Peyer's patch (tissue), 4 donors: Measurements from ENCODE around the gene ARHGAP26. TPM values are rescaled to one million over a fixed set of nuclear protein-coding genes. Genes with fewer than 3 reads are reported as not detected.

Experiments used
- DNase-seq, 3 donors: peaks; one replicate each; pipeline ENCODE4 v3.0.0-alpha.2; 2017 to 2019
- H3K27ac ChIP-seq, 4 donors: fragments of 200-600 bp; sonication (generic); one replicate each; pipeline ENCODE4 v1.5.1; 2016 to 2019
- H3K27me3 ChIP-seq, 2 donors: fragments of 200-600 bp; sonication (generic); one replicate each; pipeline ENCODE4 v1.5.1; 2019
- H3K36me3 ChIP-seq, 3 donors: fragments of 200-600 bp; sonication (generic); one replicate each; pipeline ENCODE4 v1.5.1; 2016 to 2019
- H3K4me1 ChIP-seq, 4 donors: fragments of 200-600 bp; sonication (generic); one replicate each; pipeline ENCODE4 v1.5.1; 2016 to 2019
- H3K4me3 ChIP-seq, 4 donors: fragments of 200-600 bp; sonication (generic); 1 replicate in 3 of 4; 2 replicates in 1 of 4; pipeline ENCODE4 v1.5.1; 2016 to 2019; ENCODE audit warnings: mild to moderate bottlenecking in 1 of 4
- H3K9me3 ChIP-seq, 4 donors: fragments of 200-600 bp; sonication (generic); one replicate each; pipeline ENCODE4 v1.5.1; 2016 to 2019; ENCODE audit warnings: mild to moderate bottlenecking in 1 of 4
- POLR2A ChIP-seq, 2 donors: fragments of 450-650 bp; IDR thresholded peaks; one replicate each; pipeline ENCODE4 v1.5.1; 2017; ENCODE audit warnings: antibody characterized with exemption in 2 of 2, mild to moderate bottlenecking in 2 of 2, moderate library complexity in 2 of 2
- total RNA-seq, 4 donors: library from RNA; depleted of rRNA; stranded (reverse); fragments of >200 nt; gene quantifications; one replicate each; pipeline ENCODE4 v1.1.0, GENCODE V29; 2016
- TF ChIP-seq, protein P1 (sequence below), 6 experiments: fragments of 450-650 bp in 4 of 6; fragments of 200-600 bp in 2 of 6; sonication (generic) in 1 of 6; IDR thresholded peaks; one replicate each; pipeline ENCODE4 v1.5.1; 2017 to 2019; ENCODE audit warnings: antibody characterized with exemption in 6 of 6, mild to moderate bottlenecking in 3 of 6, moderate library complexity in 1 of 6

ARHGAP26 gene
- total RNA-seq, 4 donors from 2014 or later, result 60.1 to 180 (median 126) TPM

DNA sequence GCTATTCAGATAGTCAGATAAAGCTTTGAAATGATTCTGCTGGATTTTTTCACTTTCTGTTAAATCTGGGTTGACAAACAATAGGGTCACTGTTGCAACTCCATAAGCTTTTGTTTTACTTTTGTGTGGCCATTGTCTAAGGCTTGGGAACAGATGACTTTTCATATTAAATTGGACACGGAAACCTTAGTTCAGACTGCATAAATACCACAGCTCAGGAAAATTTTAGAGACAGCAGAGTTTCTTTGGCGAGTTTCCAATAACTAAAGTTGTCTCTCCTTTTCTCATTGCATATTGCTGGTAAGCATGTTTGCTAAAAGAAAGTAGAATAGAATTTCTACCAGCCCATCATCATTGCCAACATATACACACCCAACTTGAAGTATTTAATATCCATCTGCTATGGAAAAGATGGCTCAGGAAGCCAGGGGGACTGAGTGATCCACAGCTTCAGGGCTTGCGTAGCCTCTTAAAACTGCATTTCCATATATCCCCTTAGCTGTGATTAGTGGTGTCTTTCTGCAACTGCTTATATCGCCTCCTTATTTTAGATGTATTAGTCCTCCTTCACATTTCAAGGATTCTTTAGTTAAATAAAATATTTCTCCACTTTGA, 168.2 kb downstream of the ARHGAP26 start:
- DNase-seq, result no peak
- no peaks in the 10 kb centered on the region for H3K27me3 ChIP-seq
- H3K4me1 ChIP-seq, result peaks cover 0 to 2% (median 0%) of the 10 kb centered on the region in 4 donors
- H3K4me3 ChIP-seq, result no peak overlapping the region
- TF ChIP-seq POLR2A (IDR thresholded peaks at IDR 0.05), result no peak
- TF ChIP-seq, protein P1, sequence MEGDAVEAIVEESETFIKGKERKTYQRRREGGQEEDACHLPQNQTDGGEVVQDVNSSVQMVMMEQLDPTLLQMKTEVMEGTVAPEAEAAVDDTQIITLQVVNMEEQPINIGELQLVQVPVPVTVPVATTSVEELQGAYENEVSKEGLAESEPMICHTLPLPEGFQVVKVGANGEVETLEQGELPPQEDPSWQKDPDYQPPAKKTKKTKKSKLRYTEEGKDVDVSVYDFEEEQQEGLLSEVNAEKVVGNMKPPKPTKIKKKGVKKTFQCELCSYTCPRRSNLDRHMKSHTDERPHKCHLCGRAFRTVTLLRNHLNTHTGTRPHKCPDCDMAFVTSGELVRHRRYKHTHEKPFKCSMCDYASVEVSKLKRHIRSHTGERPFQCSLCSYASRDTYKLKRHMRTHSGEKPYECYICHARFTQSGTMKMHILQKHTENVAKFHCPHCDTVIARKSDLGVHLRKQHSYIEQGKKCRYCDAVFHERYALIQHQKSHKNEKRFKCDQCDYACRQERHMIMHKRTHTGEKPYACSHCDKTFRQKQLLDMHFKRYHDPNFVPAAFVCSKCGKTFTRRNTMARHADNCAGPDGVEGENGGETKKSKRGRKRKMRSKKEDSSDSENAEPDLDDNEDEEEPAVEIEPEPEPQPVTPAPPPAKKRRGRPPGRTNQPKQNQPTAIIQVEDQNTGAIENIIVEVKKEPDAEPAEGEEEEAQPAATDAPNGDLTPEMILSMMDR (IDR thresholded peaks at IDR 0.05), result no peak
- H3K9me3 ChIP-seq, result no peaks in the 10 kb centered on the region
- H3K27ac ChIP-seq, result no peak overlapping the region
- H3K36me3 ChIP-seq, result peaks cover 0 to 5% (median 0%) of the 10 kb centered on the region in 3 donors

GRCh38 chr5:142939006-142939405, 168.8 kb downstream of the ARHGAP26 start:
- Histone ChIP-seq H3K36me3 (peaks cover 0 to 5% (median 0%) of the 10 kb centered on the region in 3 donors), H3K4me3 (no peak overlapping the region), H3K9me3 (no peaks in the 10 kb centered on the region), H3K4me1 (peaks cover 0 to 2% (median 0%) of the 10 kb centered on the region in 4 donors), H3K27ac (no peak overlapping the region), H3K27me3 (no peaks in the 10 kb centered on the region)
- DNase-seq, result no peak
- TF ChIP-seq, protein P1 (IDR thresholded peaks at IDR 0.05), result no peak
- TF ChIP-seq POLR2A (IDR thresholded peaks at IDR 0.05), result no peak

GRCh38 chr5:142939884-142940283, 169.7 kb downstream of the ARHGAP26 start:
- H3K36me3 ChIP-seq, result peaks cover 0 to 5% (median 0%) of the 10 kb centered on the region in 3 donors

GRCh38 chr5:142941245-142941644, 171.1 kb downstream of the ARHGAP26 start:
- no peaks in the 10 kb centered on the region for H3K9me3 ChIP-seq
- TF ChIP-seq POLR2A (IDR thresholded peaks at IDR 0.05), result no peak
- TF ChIP-seq, protein P1 (IDR thresholded peaks at IDR 0.05), result no peak
- H3K4me3 ChIP-seq, result no peak overlapping the region
- H3K27ac ChIP-seq, result no peak overlapping the region
- no peaks in the 10 kb centered on the region for H3K27me3 ChIP-seq
- H3K36me3 ChIP-seq, result peaks cover 0 to 5% (median 0%) of the 10 kb centered on the region in 3 donors
- H3K4me1 ChIP-seq, result peaks cover 0 to 2% (median 0%) of the 10 kb centered on the region in 4 donors
- no peak for DNase-seq

More at GRCh38 chr5:142939884-142940283, 169.7 kb downstream of the ARHGAP26 start:
- DNase-seq, result no peak
- Histone ChIP-seq H3K4me1 (peaks cover 0 to 2% (median 0%) of the 10 kb centered on the region in 4 donors), H3K9me3 (no peaks in the 10 kb centered on the region), H3K27ac (no peak overlapping the region), H3K4me3 (no peak overlapping the region), H3K27me3 (no peaks in the 10 kb centered on the region)
- TF ChIP-seq, protein P1 (IDR thresholded peaks at IDR 0.05), result no peak
- no peak for TF ChIP-seq POLR2A (IDR thresholded peaks at IDR 0.05)

GRCh38 chr5:142942901-142943300, 172.7 kb downstream of the ARHGAP26 start:
- H3K4me3 ChIP-seq, result no peak overlapping the region
- TF ChIP-seq, protein P1 (IDR thresholded peaks at IDR 0.05), result no peak
- TF ChIP-seq POLR2A (IDR thresholded peaks at IDR 0.05), result no peak
- H3K27ac ChIP-seq, result no peak overlapping the region
- H3K4me1 ChIP-seq, result peaks cover 0 to 2% (median 0%) of the 10 kb centered on the region in 4 donors
- no peaks in the 10 kb centered on the region for H3K9me3 ChIP-seq
- DNase-seq, result no peak
- peaks cover 0 to 5% (median 0%) of the 10 kb centered on the region in 3 donors for H3K36me3 ChIP-seq
- no peaks in the 10 kb centered on the region for H3K27me3 ChIP-seq
